H9 (cell line): ENCODE measurements around the gene SEMA6A. TPM values are rescaled to one million over a fixed set of nuclear protein-coding genes. Genes with fewer than 3 reads are reported as not detected.

Source experiments
- DNase-seq: peaks from one replicate; pipeline ENCODE4 v3.0.0-alpha.2; 2017
- H2AFZ ChIP-seq: one replicate; pipeline ENCODE4 v1.6.1; 2013; ENCODE audit warnings: mild to moderate bottlenecking, low read length, control low read depth, moderate library complexity
- H2AK5ac ChIP-seq: 2 replicates; pipeline ENCODE4 v1.6.1; 2013; ENCODE audit warnings: low read length, control low read depth, mixed read lengths; ENCODE audit not compliant: insufficient read length
- H2BK120ac ChIP-seq: one replicate; pipeline ENCODE4 v1.6.1; 2013; ENCODE audit warnings: low read depth, mild to moderate bottlenecking, low read length, control low read depth, inconsistent platforms; ENCODE audit not compliant: poor library complexity, severe bottlenecking
- H2BK12ac ChIP-seq: 2 replicates; pipeline ENCODE4 v1.6.1; 2013; ENCODE audit warnings: low read length, control low read depth, mixed read lengths, low read depth; ENCODE audit not compliant: insufficient read length
- H2BK15ac ChIP-seq: 2 replicates; pipeline ENCODE4 v1.6.1; 2013; ENCODE audit warnings: low read depth, low read length, control low read depth
- H2BK20ac ChIP-seq: one replicate; pipeline ENCODE4 v1.6.1; 2013; ENCODE audit warnings: low read depth, mild to moderate bottlenecking, low read length, control low read depth, inconsistent platforms; ENCODE audit not compliant: poor library complexity, severe bottlenecking
- H2BK5ac ChIP-seq: 2 replicates; pipeline ENCODE4 v1.6.1; 2013; ENCODE audit warnings: low read length, control low read depth, mixed read lengths; ENCODE audit not compliant: insufficient read length
- H3K14ac ChIP-seq: 2 replicates; pipeline ENCODE4 v1.6.1; 2013; ENCODE audit warnings: low read length, control low read depth; ENCODE audit not compliant: insufficient read depth
- H3K18ac ChIP-seq: 2 replicates; pipeline ENCODE4 v1.6.1; 2013; ENCODE audit warnings: low read depth, mild to moderate bottlenecking, mixed read lengths, low read length, control low read depth; ENCODE audit not compliant: insufficient read length
- H3K23ac ChIP-seq: 2 replicates; pipeline ENCODE4 v1.6.1; 2013; ENCODE audit warnings: low read length, control low read depth, mixed read lengths, low read depth; ENCODE audit not compliant: insufficient read length
- H3K23me2 ChIP-seq: 2 replicates; pipeline ENCODE4 v1.6.1; 2013; ENCODE audit warnings: low read depth, mild to moderate bottlenecking, mixed read lengths, low read length, control low read depth; ENCODE audit not compliant: insufficient read length, poor library complexity, severe bottlenecking
- H3K27ac ChIP-seq: 2 replicates; pipeline ENCODE4 v1.5.1; 2013; ENCODE audit warnings: low read length, control low read depth, mixed read lengths, low read depth; ENCODE audit not compliant: insufficient read length
- H3K27me3 ChIP-seq: 2 replicates; pipeline ENCODE4 v1.6.1; 2013; ENCODE audit warnings: low read length, control low read depth, inconsistent platforms; ENCODE audit not compliant: insufficient read depth
- H3K4ac ChIP-seq: 2 replicates; pipeline ENCODE4 v1.6.1; 2013; ENCODE audit warnings: low read depth, mild to moderate bottlenecking, control low read depth, inconsistent platforms, low read length, moderate library complexity
- H3K4me1 ChIP-seq: 2 replicates; pipeline ENCODE4 v1.6.1; 2013; ENCODE audit warnings: low read length, control low read depth, inconsistent platforms; ENCODE audit not compliant: insufficient read depth
- H3K4me2 ChIP-seq: 2 replicates; pipeline ENCODE4 v1.6.1; 2013; ENCODE audit warnings: low read length, control low read depth, mixed read lengths; ENCODE audit not compliant: insufficient read length, insufficient read depth
- H3K56ac ChIP-seq: 2 replicates; pipeline ENCODE4 v1.6.1; 2013; ENCODE audit warnings: low read depth, mild to moderate bottlenecking, mixed read lengths, low read length, control low read depth; ENCODE audit not compliant: insufficient read length
- H3K79me1 ChIP-seq: 2 replicates; pipeline ENCODE4 v1.6.1; 2013; ENCODE audit warnings: low read depth, mild to moderate bottlenecking, moderate library complexity, low read length, control low read depth, inconsistent platforms; ENCODE audit not compliant: insufficient read depth, poor library complexity, severe bottlenecking
- H3K79me2 ChIP-seq: 2 replicates; pipeline ENCODE4 v1.6.1; 2013; ENCODE audit warnings: low read length, control low read depth, inconsistent platforms; ENCODE audit not compliant: insufficient read depth
- H3K9ac ChIP-seq: 2 replicates; pipeline ENCODE4 v1.6.1; 2013; ENCODE audit warnings: low read length, control low read depth, mixed read lengths; ENCODE audit not compliant: insufficient read length; ENCODE audit errors: extremely low read depth
- H3K9me3 ChIP-seq: one replicate; pipeline ENCODE4 v1.6.1; 2013; ENCODE audit warnings: low read depth, low read length, inconsistent platforms; ENCODE audit not compliant: control insufficient read depth
- H3T11ph ChIP-seq: one replicate; pipeline ENCODE4 v1.6.1; 2013; ENCODE audit warnings: mild to moderate bottlenecking, low read length, control low read depth, inconsistent platforms
- H4K20me1 ChIP-seq: one replicate; pipeline ENCODE4 v1.6.1; 2013; ENCODE audit not compliant: control insufficient read depth, insufficient read length, insufficient read depth
- H4K5ac ChIP-seq: 2 replicates; pipeline ENCODE4 v1.6.1; 2013; ENCODE audit warnings: low read depth, mild to moderate bottlenecking, mixed read lengths, low read length, control low read depth; ENCODE audit not compliant: insufficient read length
- H4K8ac ChIP-seq: replicated peaks from 2 replicates; pipeline ENCODE4 v1.6.1; 2013; ENCODE audit warnings: low read length, control low read depth, mixed read lengths, low read depth; ENCODE audit not compliant: insufficient read length
- H4K91ac ChIP-seq: 2 replicates; pipeline ENCODE4 v1.6.1; 2013; ENCODE audit warnings: low read depth, mild to moderate bottlenecking, moderate library complexity, mixed read lengths, low read length, control low read depth; ENCODE audit not compliant: insufficient read length
- H3K27ac Mint-ChIP-seq, 3 experiments: 2 replicates in 2 of 3; 3 replicates in 1 of 3; pipeline ENCODE4 v1.8.0; 2020 to 2021; ENCODE audit warnings: mixed read lengths in 3 of 3, mild to moderate bottlenecking in 1 of 3, moderate library complexity in 1 of 3
- H3K27me3 Mint-ChIP-seq: 2 replicates; pipeline ENCODE4 v1.8.0; 2021; ENCODE audit warnings: low read depth, mild to moderate bottlenecking, moderate library complexity, mixed read lengths
- H3K36me3 Mint-ChIP-seq, 3 experiments: 2 replicates in 2 of 3; 3 replicates in 1 of 3; pipeline ENCODE4 v1.8.0; 2020 to 2021; ENCODE audit warnings: low read depth in 3 of 3, mixed read lengths in 3 of 3; ENCODE audit not compliant: insufficient read depth in 1 of 3
- H3K4me1 Mint-ChIP-seq, 2 experiments: 2 replicates each; pipeline ENCODE4 v1.8.0; 2020; ENCODE audit warnings: mixed read lengths in 2 of 2
- H3K4me3 Mint-ChIP-seq, 2 experiments: 2 replicates in 1 of 2; 3 replicates in 1 of 2; pipeline ENCODE4 v1.8.0; 2020 to 2021; ENCODE audit warnings: mild to moderate bottlenecking in 2 of 2, mixed read lengths in 2 of 2, moderate library complexity in 1 of 2
- H3K9me3 Mint-ChIP-seq, 2 experiments: 2 replicates in 1 of 2; 3 replicates in 1 of 2; pipeline ENCODE4 v1.8.0; 2020; ENCODE audit warnings: mild to moderate bottlenecking in 2 of 2, mixed read lengths in 2 of 2, moderate library complexity in 1 of 2
- CTCF ChIP-seq: fragments of 200-600 bp; sonication (generic); conservative IDR thresholded peaks from 3 replicates; pipeline ENCODE4 v1.8.0; 2021; ENCODE audit warnings: antibody characterized with exemption, mild to moderate bottlenecking
- WGBS: extraction: QIAGEN DNeasy Blood & Tissue Kit; methylation state at CpG from one replicate; pipeline ENCODE4 v1.1.7; 2013; ENCODE audit warnings: missing lambda C conversion rate, low lambda C conversion rate, mixed read lengths; ENCODE audit not compliant: insufficient read length; ENCODE audit errors: extremely low coverage; 5-methylcytosine and 5-hydroxymethylcytosine counted together
- total RNA-seq: library from RNA; stranded (reverse); gene quantifications from 2 replicates; pipeline ENCODE4 v1.2.1, GENCODE V29; 2021

The SEMA6A gene
- total RNA-seq, 1 experiment from 2014 or later, result 354 TPM

- no peak overlapping the region for H3K14ac ChIP-seq
- H3K23ac ChIP-seq, result no peak overlapping the region
- WGBS, result no CpG with 5 or more reads among the region's 3 CpGs
- Mint-ChIP-seq H3K4me1 (peaks cover 56 to 73% of the 10 kb centered on the region in 2 experiments), H3K27ac (peak overlapping the region in 1 of 3 experiments; percentile 67; a peak in 1 of 7 replicates), H3K36me3 (peaks cover 28 to 43% (median 34%) of the 10 kb centered on the region in 3 experiments; a peak in 6 of 7 replicates), H3K4me3 (no peak overlapping the region), H3K9me3 (no peaks in the 10 kb centered on the region), H3K27me3 (peaks cover 29% of the 10 kb centered on the region)
- no peaks in the 10 kb centered on the region for H4K20me1 ChIP-seq
- no peaks in the 10 kb centered on the region for H3K79me2 ChIP-seq
- no peak overlapping the region for H2BK15ac ChIP-seq
- TF ChIP-seq CTCF, result no peak
- H3K4ac ChIP-seq, result no peak overlapping the region
- H4K91ac ChIP-seq, result no peak overlapping the region
- peaks cover 5% of the 10 kb centered on the region for H3K4me1 ChIP-seq
- 0 out of 2 replicates have a peak, but pooled peaks cover 2% of the 10 kb centered on the region for H3K27me3 ChIP-seq
- no peaks in the 10 kb centered on the region for H3K9me3 ChIP-seq
- no peak for DNase-seq
- no peak overlapping the region for H3K4me2 ChIP-seq
- no peak overlapping the region for H3K56ac ChIP-seq
- H3K23me2 ChIP-seq, result no peaks in the 10 kb centered on the region
- no peak overlapping the region for H2BK12ac ChIP-seq
- H3T11ph ChIP-seq, result no peak overlapping the region
- H4K8ac ChIP-seq, result no peak overlapping the region
- no peak overlapping the region for H2BK5ac ChIP-seq
- H2BK120ac ChIP-seq, result no peak overlapping the region
- no peak overlapping the region for H2AK5ac ChIP-seq
- H3K18ac ChIP-seq, result no peak overlapping the region
- no peak overlapping the region for H4K5ac ChIP-seq
- no peak overlapping the region for H2AFZ ChIP-seq
- H3K79me1 ChIP-seq, result no peaks in the 10 kb centered on the region
- no peak overlapping the region for H2BK20ac ChIP-seq
- no peak overlapping the region for H3K27ac ChIP-seq
- no peak overlapping the region for H3K9ac ChIP-seq
Observed at GRCh38 chr5:116442931-116443551, 131.6 kb downstream of the SEMA6A start.
